HG03196 (cell line): ENCODE data around the gene TMEM204.

Experiments used
- ATAC-seq: cut with Tn5 transposase; IDR thresholded peaks from one replicate; pipeline ENCODE4 v1.9.1; 2021; ENCODE audit not compliant: unreplicated experiment

Gene TMEM204

GRCh38 chr16:1533443-1533951 is at the start of gene TMEM204:
TMEM204 (plus strand) TSS chr16:1533666; CDS start chr16:1534276, 610 bp downstream.
- no peak for ATAC-seq

- no peak for ATAC-seq
Observed at GRCh38 chr16:1485847-1486496, 47.5 kb upstream of the TMEM204 start.

DNA sequence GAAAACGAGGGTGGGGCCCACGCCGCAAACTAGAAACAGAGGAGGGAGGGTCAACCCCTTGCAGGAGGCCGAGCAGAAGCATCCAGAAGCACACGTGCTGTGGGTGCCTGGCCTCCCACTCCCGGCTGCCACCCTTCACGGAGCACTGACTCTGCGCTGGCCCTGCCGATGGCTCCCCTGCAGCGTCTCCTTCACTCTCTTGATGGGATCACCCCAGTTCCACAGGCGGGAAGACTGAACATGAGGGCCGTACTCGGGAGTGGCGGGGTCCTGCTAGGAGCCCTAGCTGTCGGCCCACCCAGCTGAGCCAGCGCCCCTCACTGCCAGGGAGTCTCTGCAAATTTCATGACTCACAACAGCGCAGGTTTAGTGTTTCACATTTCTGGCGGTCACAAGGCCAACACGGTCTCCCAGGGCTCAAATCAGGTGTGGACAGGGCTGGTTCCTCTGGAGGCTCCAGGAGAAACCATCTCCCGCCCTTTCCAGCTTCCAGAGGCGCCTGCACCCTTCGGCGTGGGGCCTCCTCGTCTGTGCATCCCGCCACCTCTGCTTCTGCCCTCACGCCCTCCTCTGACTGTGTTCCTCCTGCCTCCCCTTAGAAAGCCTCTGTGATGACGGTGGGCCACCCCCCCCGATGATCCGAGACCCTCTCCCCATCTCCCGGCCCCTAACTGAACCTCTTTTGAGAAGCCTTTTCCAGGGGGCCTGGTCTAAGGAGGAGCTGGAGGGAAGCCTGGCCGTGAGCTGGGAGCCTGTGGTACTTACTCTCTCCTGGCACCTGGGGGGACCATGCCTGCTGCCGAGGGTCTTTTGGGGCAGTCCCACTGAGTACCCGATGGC is 46.7 kb upstream of the TMEM204 start:
- ATAC-seq: no peak

GRCh38 chr16:1487395-1488053 is 45.9 kb upstream of the TMEM204 start:
- ATAC-seq: no peak

DNA sequence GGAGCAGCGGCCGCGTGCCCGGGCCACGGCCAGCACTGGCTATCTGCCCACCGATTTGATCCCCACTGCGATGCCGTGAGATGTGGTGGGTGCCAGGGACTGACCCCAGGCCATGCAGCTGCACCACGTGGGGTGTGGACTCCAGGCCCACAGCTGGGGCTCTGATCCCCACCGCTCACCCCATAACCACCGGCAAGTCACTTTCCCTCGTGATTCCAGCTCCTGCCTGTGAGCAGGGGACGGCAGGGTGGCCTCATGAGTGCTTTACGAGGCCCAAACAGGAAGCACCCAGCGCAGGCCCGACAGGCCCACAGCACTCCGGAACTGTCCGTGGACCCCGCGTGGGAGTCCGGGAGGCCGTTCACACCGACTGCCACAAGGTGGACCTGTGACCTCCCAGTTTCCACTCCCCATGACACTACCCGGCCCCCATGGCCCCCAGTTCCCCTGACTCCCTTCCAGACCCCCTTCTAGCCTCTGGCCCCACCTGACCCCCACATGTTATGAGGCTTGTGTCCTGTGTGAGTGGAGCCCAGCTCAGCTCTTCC is 45.3 kb upstream of the TMEM204 start:
- no peak for ATAC-seq

- no peak for ATAC-seq
Observed at GRCh38 chr16:1488619-1489018, 44.8 kb upstream of the TMEM204 start, which contains the start of gene PTX4. PTX4 (minus strand) TSS chr16:1488944; CDS start chr16:1488909, 35 bp downstream.

- no peak for ATAC-seq
Observed at GRCh38 chr16:1489077-1489476, 44.4 kb upstream of the TMEM204 start.

DNA sequence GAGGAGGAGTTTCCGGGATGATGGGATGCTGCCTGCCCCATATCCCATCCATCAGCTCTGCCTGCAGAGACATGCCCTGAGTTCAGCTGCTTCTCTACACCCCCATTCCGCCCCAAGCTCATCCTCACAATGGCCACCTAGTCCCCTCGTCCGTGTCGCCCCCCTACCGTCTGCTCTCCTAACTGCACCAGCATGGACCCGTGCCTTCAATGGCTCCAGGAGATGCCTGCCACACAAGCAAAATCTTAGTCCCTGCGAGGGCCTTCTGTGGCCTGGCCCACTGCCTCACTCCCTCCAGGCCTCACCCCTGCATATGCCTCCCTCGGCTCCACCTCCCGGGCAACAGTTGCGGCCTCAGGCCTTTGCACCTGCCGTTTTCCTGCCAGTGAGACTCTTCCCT is 42.1 kb upstream of the TMEM204 start:
- no peak for ATAC-seq

DNA sequence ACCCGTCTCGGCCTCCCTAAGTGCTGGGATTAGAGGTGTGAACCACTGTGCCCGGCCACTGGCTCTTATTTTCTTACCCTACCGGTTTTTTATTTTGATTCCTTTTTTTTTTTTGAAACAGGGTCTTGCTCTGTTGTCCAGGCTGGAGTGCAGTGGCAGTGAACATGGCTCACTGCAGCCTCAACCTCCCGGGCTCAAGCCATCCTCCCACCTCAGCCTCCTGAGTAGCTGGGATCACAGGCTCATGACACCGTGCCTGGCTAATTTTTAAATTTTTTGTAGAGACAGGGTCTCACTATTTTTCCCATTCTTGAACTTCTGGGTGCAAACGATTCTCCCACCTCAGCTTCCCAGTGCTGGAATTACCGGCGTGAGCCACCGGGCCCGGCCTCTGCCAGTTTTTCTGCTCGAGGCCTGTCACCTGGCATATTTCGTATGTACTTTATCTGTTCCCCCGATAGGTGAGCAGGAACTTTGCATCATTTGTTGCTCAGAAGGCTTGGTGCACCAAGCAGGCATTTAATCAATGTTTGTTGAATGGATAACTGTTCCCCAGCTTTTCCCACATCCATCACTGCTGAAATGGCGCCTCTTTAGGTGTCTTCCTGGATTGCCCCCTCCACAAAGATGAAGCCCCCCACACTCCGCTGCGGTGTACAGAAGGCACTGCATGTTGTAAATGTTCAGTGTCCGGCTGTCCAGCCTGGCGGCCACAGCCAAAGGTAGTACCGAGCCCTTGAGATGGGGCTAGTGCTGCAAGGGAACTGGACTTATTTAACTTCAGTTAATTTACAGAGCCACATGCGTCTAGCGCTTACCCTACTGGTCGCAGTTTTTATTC is 41.2 kb upstream of the TMEM204 start:
- ATAC-seq: no peak

GRCh38 chr16:1492923-1493745 is 40.3 kb upstream of the TMEM204 start, which contains the start of gene TELO2:
TELO2 (plus strand) TSS chr16:1493360; CDS start chr16:1494282, 922 bp downstream.
- ATAC-seq: peak; percentile 49

DNA sequence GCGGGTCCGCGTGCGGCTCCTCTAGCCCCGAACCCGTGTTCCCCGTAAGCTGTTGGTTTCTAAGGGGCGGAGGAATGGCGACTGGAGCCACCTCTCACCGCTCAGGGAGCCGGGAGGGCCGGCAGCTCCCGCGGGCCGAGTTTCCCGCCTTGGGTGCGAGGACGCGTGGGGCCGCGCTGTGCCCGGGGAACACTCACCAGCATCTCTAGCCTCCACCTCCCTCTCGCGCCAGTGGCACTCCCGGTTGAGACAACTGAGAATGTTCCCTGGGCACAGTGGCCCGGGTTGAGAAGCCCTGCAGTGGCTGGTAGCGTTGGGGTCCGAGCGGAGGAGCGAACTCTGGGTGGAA is 39.7 kb upstream of the TMEM204 start:
- ATAC-seq: no peak

DNA sequence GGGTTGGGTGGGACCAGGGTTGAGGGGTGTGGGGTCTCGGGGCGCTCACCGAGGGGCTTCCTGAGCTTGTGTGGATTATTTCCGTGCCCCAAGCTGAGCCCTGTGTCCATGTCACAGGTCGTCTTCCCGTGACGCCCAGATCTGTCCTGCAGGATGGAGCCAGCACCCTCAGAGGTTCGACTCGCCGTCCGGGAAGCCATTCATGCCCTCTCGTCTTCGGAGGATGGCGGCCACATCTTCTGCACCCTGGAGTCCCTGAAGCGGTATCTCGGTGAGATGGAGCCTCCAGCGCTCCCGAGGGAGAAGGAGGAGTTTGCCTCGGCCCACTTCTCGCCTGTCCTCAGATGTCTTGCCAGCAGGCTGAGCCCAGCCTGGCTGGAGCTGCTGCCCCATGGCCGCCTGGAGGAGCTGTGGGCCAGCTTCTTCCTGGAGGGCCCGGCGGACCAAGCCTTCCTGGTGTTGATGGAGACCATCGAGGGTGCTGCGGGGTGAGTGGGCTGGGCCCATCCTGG is 39.3 kb upstream of the TMEM204 start:
- no peak for ATAC-seq

DNA sequence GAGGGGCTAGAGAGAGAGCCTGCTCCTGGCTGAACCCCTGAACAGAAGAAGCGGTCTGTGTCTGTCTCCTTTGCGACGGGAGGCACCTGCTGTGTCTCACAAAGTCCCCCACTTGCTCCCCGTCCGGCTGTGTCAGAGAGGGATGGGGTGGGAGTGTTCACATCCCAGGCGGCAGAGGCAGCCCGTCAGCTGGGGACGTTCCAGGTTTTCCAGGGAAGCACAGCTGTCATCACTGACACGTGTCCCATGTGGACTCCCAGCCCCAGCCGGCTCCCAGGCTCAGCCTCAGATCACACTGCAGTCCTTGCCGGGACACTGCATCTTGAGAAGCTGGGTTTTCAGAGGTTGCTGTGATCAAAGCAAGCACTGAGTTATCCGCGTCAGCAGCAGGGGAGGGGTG is 38.8 kb upstream of the TMEM204 start:
- no peak for ATAC-seq

DNA sequence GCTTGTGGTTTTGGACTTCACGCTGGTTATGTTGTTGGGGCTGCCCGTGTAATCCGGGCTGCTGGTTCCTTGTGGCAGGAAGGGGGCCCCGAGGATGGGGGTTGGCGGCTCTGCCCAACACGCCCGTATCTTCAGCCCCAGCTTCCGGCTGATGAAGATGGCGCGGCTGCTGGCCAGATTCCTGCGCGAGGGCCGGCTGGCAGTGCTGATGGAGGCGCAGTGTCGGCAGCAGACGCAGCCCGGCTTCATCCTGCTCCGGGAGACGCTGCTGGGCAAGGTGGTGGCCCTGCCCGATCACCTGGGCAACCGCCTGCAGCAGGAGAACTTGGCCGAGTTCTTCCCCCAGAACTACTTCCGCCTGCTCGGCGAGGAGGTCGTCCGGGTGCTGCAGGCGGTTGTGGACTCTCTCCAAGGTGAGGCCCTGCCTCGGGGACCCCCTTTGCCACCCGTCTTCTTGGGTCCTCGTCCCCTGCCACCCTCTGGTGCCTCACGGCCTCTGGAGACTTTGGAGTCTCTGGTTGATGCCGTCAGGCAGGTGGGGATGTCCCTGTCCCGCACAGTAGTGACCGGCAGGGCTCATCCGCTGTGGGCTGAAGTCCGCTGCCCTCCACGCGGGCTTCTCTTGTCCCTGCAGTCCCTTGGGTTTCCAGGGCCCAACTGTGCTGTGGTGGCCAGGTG is 38.1 kb upstream of the TMEM204 start:
- ATAC-seq: no peak

DNA sequence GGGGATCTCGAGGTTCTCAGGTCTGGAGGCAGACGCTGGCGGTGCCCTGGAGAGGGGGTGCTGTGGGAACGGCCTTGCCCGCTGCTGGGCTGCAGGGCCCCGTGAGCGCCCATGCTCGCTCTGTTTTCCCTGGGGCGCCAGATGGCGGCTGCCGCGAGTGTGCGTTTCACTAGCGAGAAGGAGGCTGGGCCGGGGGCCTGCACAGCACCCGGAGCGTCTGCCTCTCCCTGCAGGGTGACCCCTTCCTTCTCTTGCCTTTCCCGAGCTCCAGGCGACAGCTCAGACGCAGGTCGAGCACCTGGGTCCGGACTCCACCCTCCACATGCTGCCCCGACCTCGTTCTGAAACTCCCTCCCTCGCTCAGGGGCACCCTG is 37.6 kb upstream of the TMEM204 start:
- ATAC-seq: no peak

- ATAC-seq: no peak
Observed at GRCh38 chr16:1496464-1496863, 37.0 kb upstream of the TMEM204 start.

DNA sequence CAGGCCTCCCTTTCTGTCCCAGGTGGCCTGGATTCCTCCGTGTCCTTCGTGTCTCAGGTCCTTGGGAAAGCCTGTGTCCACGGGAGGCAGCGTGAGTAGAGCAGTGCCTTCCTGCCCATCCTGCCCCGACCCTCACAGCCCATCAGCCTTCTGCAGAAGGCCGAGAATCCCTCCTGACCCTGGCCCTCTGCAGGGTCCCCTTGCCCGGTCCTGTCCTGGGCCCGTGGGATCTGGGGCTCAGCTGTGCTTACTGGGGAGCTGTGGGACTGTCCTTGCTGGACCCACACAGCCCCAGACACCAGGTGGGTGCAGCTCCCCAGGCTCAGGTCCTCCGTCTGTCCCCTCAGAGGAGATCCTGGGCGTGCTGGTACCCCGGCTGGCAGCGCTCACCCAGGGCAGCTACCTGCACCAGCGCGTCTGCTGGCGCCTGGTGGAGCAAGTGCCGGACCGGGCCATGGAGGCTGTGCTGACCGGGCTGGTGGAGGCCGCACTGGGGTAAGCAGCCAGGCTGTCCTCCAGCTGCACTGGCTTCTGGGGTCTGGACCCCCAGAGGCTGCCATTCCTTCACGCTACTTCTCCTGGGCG is 36.4 kb upstream of the TMEM204 start:
- no peak for ATAC-seq

- no peak for ATAC-seq
Observed at GRCh38 chr16:1498899-1499676, 34.4 kb upstream of the TMEM204 start.
